ENCODE measurements around the gene DENND4A. TPM values are rescaled to one million over a fixed set of nuclear protein-coding genes. Genes with fewer than 3 reads are reported as not detected.
A peak's percentile ranks its signal among the peaks of the same experiment; 100 is the strongest.

DENND4A gene
- total and polyA plus RNA-seq, 9 of the 15 experiments (the other 6 are each of a cell fraction or from before 2014, with no cell fraction given), result 6.8 to 32.3 (median 19.9) TPM

DNA sequence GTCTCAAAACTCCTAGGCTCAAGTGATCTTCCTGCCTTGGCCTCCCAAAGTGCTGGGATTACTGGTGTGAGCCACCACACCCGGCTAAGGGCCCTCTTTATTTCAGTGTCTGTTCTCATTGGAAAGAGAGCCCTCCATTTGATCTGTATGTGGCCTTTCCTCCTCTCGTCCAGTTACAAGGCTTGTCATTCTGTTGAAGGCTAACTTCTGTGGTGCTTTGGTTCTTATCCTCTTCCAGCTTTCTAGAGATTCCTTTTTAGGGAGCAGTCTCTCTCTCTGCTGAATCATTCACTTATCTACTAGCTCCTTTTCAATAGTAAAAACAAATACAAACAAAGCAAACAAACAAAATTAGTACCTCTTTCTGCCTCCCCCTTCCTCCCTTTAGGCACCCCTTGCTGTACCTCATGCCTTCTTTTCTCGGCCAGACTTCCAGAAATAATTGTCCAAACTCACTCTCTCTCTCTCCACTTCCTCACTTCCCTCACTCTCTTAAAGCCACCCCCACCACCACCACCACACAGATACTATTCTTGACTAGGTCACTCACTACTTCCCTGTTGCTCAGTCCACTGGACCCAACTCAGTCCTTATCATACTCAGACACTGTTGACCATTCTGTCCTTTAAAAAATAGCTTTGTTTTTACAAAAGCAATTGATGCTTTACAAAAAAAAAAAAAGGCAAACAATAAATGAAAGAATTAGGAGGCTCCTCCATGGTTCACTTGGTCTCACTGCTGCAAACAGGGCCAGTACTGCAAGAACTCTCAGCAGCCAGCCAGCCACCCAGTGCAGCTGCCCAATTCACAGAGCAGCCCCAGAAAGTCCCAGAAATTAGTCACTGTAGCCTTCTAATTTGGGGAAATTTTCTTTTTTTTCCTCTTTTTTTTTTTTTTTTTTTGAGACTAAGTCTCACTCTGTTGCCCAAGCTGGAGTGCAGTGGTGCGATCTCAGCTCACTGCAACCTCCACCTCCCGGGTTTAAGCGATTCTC is 45.5 kb upstream of the DENND4A start (continued):
- TF ChIP-seq NCOR1 (IDR thresholded peaks at IDR 0.05) (peak; percentile 59; the same call in 1 of the 2 replicates), ETV1 (tag; conservative IDR thresholded peaks at IDR 0.05; ENCODE audit: low read depth) (peak; percentile 64), ZNF324 (CRISPR knock-in tag; IDR thresholded peaks at IDR 0.05) (no peak), BACH1 (tag; IDR thresholded peaks at IDR 0.05) (no peak), ZNF175 (CRISPR knock-in tag; IDR thresholded peaks at IDR 0.05; ENCODE audit: low read depth) (0 out of 2 replicates have a peak, but pooled peaks have one; percentile 56), PHF8 (IDR thresholded peaks at IDR 0.05; ENCODE audit: borderline replicate concordance, low read length) (no peak; the same call in 1 of the 2 replicates), BRD4 (IDR thresholded peaks at IDR 0.05) (no peak), MECOM (CRISPR knock-in tag; IDR thresholded peaks at IDR 0.05) (no peak), ATF7 (IDR thresholded peaks at IDR 0.05) (peak; percentile 45; the same call in 1 of the 2 replicates), CBX3 (IDR thresholded peaks at IDR 0.05; ENCODE audit: borderline replicate concordance in 1 of 2, low read length in 2 of 2) (no peak; a peak in 1 of 3 replicates), HEY1 (CRISPR knock-in tag; IDR thresholded peaks at IDR 0.05; ENCODE audit: borderline replicate concordance) (no peak), NFIC (IDR thresholded peaks at IDR 0.05) (no peak)
- TF ChIP-seq, protein P1, sequence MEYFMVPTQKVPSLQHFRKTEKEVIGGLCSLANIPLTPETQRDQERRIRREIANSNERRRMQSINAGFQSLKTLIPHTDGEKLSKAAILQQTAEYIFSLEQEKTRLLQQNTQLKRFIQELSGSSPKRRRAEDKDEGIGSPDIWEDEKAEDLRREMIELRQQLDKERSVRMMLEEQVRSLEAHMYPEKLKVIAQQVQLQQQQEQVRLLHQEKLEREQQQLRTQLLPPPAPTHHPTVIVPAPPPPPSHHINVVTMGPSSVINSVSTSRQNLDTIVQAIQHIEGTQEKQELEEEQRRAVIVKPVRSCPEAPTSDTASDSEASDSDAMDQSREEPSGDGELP (CRISPR knock-in tag; IDR thresholded peaks at IDR 0.05; ENCODE audit: borderline replicate concordance), result no peak
- TF ChIP-seq, protein P2, sequence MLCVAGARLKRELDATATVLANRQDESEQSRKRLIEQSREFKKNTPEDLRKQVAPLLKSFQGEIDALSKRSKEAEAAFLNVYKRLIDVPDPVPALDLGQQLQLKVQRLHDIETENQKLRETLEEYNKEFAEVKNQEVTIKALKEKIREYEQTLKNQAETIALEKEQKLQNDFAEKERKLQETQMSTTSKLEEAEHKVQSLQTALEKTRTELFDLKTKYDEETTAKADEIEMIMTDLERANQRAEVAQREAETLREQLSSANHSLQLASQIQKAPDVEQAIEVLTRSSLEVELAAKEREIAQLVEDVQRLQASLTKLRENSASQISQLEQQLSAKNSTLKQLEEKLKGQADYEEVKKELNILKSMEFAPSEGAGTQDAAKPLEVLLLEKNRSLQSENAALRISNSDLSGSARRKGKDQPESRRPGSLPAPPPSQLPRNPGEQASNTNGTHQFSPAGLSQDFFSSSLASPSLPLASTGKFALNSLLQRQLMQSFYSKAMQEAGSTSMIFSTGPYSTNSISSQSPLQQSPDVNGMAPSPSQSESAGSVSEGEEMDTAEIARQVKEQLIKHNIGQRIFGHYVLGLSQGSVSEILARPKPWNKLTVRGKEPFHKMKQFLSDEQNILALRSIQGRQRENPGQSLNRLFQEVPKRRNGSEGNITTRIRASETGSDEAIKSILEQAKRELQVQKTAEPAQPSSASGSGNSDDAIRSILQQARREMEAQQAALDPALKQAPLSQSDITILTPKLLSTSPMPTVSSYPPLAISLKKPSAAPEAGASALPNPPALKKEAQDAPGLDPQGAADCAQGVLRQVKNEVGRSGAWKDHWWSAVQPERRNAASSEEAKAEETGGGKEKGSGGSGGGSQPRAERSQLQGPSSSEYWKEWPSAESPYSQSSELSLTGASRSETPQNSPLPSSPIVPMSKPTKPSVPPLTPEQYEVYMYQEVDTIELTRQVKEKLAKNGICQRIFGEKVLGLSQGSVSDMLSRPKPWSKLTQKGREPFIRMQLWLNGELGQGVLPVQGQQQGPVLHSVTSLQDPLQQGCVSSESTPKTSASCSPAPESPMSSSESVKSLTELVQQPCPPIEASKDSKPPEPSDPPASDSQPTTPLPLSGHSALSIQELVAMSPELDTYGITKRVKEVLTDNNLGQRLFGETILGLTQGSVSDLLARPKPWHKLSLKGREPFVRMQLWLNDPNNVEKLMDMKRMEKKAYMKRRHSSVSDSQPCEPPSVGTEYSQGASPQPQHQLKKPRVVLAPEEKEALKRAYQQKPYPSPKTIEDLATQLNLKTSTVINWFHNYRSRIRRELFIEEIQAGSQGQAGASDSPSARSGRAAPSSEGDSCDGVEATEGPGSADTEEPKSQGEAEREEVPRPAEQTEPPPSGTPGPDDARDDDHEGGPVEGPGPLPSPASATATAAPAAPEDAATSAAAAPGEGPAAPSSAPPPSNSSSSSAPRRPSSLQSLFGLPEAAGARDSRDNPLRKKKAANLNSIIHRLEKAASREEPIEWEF (CRISPR knock-in tag; IDR thresholded peaks at IDR 0.05), result no peak
- TF ChIP-seq, protein P3, sequence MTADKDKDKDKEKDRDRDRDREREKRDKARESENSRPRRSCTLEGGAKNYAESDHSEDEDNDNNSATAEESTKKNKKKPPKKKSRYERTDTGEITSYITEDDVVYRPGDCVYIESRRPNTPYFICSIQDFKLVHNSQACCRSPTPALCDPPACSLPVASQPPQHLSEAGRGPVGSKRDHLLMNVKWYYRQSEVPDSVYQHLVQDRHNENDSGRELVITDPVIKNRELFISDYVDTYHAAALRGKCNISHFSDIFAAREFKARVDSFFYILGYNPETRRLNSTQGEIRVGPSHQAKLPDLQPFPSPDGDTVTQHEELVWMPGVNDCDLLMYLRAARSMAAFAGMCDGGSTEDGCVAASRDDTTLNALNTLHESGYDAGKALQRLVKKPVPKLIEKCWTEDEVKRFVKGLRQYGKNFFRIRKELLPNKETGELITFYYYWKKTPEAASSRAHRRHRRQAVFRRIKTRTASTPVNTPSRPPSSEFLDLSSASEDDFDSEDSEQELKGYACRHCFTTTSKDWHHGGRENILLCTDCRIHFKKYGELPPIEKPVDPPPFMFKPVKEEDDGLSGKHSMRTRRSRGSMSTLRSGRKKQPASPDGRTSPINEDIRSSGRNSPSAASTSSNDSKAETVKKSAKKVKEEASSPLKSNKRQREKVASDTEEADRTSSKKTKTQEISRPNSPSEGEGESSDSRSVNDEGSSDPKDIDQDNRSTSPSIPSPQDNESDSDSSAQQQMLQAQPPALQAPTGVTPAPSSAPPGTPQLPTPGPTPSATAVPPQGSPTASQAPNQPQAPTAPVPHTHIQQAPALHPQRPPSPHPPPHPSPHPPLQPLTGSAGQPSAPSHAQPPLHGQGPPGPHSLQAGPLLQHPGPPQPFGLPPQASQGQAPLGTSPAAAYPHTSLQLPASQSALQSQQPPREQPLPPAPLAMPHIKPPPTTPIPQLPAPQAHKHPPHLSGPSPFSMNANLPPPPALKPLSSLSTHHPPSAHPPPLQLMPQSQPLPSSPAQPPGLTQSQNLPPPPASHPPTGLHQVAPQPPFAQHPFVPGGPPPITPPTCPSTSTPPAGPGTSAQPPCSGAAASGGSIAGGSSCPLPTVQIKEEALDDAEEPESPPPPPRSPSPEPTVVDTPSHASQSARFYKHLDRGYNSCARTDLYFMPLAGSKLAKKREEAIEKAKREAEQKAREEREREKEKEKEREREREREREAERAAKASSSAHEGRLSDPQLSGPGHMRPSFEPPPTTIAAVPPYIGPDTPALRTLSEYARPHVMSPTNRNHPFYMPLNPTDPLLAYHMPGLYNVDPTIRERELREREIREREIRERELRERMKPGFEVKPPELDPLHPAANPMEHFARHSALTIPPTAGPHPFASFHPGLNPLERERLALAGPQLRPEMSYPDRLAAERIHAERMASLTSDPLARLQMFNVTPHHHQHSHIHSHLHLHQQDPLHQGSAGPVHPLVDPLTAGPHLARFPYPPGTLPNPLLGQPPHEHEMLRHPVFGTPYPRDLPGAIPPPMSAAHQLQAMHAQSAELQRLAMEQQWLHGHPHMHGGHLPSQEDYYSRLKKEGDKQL (CRISPR knock-in tag; IDR thresholded peaks at IDR 0.05; ENCODE audit: borderline replicate concordance), result no peak
